H1 (cell line): ENCODE data around the gene PDZRN4.

ENCODE experiments used
- KDM1A ChIP-seq: fragments of 200-600, 300-600 bp; sonication (generic); IDR thresholded peaks from 2 replicates; pipeline ENCODE4 v1.7.1; 2016; ENCODE audit warnings: mild to moderate bottlenecking, low read length, borderline replicate concordance
- POLR2A ChIP-seq, 2 experiments: IDR thresholded peaks; 1 replicate in 1 of 2; 2 replicates in 1 of 2; pipeline ENCODE4 v1.6.1; 2011; ENCODE audit warnings: low read depth in 2 of 2, low read length in 2 of 2, mild to moderate bottlenecking in 2 of 2; ENCODE audit errors: control extremely low read depth in 1 of 2
- TF ChIP-seq, protein P1 (sequence below), 3 experiments: IDR thresholded peaks; 1 replicate in 2 of 3; 2 replicates in 1 of 3; pipeline versions ENCODE4 v1.5.1 to v1.6.1; 2011; ENCODE audit warnings: low read length in 3 of 3, mild to moderate bottlenecking in 3 of 3, inconsistent platforms in 2 of 3, low read depth in 1 of 3, moderate library complexity in 1 of 3; ENCODE audit not compliant: insufficient read depth in 1 of 3; ENCODE audit errors: control extremely low read depth in 1 of 3

DNA sequence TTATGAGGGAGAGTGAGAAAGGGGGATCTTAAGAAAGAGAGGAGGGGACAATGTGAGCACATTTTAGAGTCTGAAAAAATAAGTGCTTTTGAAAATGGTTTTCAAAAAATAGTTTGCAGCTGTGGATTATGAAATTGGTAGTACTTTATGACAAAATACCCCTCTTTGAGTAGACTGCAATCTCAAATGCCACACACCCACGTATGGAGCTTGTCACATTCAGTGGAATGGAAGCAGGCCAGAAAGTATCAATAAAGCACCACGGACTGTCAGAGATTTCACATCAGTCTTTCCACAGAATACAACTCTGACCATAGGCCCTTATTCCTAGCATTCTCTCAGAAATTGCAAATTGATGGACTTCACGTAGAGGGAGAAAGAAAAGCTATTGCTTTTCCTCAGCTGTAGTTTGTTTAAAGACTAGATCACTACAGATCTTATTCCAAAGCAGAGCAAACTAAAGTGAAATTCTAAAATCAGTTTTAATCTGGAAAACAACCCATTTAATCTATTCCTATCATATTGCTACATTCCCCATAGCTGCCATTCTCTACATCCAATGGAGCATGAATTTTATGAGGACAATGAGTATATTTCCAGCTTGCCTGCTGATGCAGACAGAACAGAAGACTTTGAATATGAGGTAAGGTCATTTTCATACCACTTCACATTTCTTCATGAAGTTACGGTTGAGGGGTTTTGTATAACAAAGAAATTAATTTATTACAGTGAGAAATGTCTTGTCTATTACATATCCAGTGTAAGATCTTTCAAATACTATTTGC, 321.3 kb downstream of the PDZRN4 start:
- TF ChIP-seq, protein P1, sequence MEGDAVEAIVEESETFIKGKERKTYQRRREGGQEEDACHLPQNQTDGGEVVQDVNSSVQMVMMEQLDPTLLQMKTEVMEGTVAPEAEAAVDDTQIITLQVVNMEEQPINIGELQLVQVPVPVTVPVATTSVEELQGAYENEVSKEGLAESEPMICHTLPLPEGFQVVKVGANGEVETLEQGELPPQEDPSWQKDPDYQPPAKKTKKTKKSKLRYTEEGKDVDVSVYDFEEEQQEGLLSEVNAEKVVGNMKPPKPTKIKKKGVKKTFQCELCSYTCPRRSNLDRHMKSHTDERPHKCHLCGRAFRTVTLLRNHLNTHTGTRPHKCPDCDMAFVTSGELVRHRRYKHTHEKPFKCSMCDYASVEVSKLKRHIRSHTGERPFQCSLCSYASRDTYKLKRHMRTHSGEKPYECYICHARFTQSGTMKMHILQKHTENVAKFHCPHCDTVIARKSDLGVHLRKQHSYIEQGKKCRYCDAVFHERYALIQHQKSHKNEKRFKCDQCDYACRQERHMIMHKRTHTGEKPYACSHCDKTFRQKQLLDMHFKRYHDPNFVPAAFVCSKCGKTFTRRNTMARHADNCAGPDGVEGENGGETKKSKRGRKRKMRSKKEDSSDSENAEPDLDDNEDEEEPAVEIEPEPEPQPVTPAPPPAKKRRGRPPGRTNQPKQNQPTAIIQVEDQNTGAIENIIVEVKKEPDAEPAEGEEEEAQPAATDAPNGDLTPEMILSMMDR (IDR thresholded peaks at IDR 0.05; ENCODE audit: control extremely low read depth in 1 of 3, insufficient read depth in 1 of 3, low read depth in 1 of 3, low read length in 3 of 3), result no peak
- no peak for TF ChIP-seq KDM1A
- TF ChIP-seq POLR2A (IDR thresholded peaks at IDR 0.05; ENCODE audit: control extremely low read depth in 1 of 2, low read depth in 2 of 2, low read length in 2 of 2), result no peak
